ENCODE results near the gene BLOC1S5. TPM values are rescaled to one million over a fixed set of nuclear protein-coding genes. Genes with fewer than 3 reads are reported as not detected.

The BLOC1S5 gene
- total RNA-seq, 4 donors from 2014 or later = 9.6 to 18.8 (median 14.9) TPM

DNA sequence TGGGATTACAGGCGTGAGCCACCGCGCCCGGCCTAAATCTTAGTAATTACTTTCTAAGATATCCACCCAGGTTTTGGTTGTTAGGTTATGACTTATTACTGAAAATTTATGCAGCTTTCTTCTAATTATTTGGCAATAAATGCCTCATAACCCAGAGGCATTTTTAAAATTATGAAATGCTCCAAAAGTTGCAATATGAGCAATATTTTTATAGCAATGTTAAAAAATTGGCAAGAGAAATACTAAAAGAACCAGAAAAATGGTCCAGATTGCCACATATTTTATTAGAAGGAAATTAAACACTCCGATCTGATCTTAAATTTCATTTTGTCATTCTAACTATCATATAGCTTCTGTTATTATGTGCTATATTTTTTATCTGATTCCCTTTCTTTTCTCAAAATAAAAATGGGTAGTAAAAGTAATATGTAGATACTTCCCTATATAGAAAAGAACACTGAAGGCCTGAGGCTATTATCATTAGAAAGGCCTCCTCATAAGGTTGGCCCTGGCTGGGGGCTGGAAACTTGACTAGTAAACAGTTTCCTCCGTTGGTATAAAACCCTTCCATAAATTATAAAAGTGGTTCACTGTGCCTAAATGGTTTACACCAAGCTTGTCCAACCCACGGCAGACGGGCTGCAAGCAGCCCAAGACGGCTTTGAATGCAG, 22.1 kb downstream of the BLOC1S5 start:
- TF ChIP-seq, protein P1, sequence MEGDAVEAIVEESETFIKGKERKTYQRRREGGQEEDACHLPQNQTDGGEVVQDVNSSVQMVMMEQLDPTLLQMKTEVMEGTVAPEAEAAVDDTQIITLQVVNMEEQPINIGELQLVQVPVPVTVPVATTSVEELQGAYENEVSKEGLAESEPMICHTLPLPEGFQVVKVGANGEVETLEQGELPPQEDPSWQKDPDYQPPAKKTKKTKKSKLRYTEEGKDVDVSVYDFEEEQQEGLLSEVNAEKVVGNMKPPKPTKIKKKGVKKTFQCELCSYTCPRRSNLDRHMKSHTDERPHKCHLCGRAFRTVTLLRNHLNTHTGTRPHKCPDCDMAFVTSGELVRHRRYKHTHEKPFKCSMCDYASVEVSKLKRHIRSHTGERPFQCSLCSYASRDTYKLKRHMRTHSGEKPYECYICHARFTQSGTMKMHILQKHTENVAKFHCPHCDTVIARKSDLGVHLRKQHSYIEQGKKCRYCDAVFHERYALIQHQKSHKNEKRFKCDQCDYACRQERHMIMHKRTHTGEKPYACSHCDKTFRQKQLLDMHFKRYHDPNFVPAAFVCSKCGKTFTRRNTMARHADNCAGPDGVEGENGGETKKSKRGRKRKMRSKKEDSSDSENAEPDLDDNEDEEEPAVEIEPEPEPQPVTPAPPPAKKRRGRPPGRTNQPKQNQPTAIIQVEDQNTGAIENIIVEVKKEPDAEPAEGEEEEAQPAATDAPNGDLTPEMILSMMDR (IDR thresholded peaks at IDR 0.05; ENCODE audit: low read depth) = no peak

DNA sequence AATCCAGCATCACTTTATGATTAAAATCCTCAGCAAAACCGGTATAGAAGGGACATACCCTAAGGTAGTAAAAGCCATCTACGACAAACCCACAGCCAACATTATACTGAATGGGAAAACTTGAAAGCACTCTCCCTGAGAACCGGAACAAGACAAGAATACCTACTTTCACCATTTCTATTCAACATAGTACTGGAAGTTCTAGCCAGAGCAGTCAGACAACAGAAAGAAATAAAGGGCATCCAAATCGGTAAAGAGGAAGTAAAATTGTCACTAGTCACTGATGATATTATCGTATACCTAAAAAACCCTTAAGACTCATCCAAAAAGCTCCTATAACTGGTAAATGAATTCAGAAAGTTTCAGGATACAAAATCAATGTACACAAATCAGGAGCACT, 33.3 kb downstream of the BLOC1S5 start:
- TF ChIP-seq, protein P1 (IDR thresholded peaks at IDR 0.05; ENCODE audit: low read depth) = no peak

DNA sequence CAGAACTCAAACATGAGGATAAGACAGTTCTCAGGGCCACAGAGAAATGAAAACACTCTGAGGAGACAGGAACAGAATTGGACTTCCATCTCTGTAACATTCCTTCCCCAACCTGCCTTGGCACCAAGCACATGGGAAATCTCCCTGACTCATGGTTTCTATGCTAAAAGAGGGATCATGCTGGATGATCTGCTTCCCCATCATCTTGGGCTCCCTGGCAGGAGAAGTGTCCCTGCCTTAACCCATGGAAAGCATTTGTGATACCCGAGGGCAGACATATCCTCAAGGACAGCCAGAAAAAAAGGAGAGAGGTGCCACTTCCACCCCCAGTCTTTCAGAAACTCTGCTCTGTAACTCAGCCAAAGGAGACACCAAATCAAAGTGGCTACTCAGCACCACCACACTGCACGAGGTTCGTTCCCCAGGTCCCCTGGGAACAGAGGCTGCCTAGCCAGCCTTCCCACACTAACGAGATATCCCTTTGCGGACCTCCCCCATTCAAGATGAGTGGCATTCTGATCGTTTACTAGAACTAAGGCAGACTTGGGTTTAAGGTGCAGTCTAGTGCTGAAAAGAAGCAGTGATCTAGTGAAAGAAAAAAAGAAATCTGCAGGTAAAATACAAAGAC, 34.8 kb downstream of the BLOC1S5 start:
- TF ChIP-seq, protein P1 (IDR thresholded peaks at IDR 0.05; ENCODE audit: low read depth) = no peak

DNA sequence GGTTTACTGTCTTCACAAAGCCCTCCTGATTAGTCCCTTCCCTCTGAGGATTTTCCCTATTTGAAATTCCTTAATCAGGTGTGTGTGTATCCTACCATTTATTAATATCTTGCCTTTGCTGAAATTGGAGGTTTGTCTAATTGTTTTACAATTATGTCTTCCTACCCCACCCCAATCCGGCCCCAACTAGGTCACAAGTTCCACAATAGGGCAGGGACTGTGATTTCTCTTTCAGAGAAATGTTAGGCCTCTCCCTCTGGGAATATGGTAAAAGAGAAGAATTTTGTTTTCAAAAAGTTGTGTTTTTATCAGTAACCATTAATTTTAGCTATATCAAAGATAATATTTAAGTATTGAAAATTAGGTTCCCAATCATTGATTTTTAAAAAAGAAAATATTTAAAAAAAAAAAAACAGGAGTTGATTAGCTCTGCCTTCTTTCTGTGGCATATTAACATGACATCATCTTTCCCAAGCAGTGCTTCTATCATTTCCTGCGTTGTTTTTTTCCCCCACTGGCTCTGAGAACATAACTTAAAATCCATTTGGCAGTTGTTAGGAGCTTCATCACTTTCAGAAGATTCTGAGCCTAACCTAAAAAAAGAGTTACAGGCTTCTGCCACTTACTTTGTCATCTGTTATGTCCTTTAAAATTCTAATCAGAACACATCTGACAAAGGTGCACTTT, 36.1 kb downstream of the BLOC1S5 start:
- TF ChIP-seq, protein P1 (IDR thresholded peaks at IDR 0.05; ENCODE audit: low read depth) = no peak

DNA sequence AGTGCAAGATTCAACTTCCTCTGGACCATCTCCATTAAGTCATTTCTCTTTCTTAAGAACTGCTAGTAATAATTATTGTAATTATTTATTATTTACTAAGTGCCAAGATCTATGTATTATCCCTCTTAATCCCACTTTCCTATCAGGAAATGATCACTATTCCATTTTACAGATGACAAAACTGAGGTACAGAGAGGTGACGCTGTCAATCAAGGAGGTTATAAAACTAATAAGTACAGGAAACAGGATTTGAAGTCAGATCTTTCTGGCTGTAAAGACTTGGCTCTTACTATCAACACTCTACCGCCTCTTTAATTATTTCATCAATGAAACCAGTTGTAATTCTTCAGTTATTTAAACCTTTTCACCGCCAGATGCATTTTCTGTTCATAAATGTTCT, 37.4 kb downstream of the BLOC1S5 start:
- TF ChIP-seq, protein P1 (IDR thresholded peaks at IDR 0.05; ENCODE audit: low read depth) = no peak

DNA sequence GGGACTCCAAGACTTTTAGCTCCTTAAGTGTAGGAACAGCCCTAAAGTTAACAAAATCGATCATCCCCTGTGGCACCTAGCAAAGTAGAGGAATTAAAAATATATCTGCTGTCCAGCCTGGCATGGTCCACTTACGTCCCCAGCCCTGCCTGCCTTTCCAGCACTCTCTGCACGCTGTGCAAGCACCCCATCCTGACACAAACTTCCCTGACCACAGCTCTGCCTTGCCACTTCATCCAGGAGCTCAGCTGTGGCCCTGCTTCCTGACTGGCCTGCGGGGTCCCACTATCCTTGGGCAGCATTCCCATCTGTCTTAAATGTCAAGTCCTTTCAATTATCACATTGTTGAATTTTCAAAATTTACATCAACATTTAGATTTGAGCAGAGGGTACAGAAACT, 39.0 kb downstream of the BLOC1S5 start:
- TF ChIP-seq, protein P1 (IDR thresholded peaks at IDR 0.05; ENCODE audit: low read depth) = no peak

DNA sequence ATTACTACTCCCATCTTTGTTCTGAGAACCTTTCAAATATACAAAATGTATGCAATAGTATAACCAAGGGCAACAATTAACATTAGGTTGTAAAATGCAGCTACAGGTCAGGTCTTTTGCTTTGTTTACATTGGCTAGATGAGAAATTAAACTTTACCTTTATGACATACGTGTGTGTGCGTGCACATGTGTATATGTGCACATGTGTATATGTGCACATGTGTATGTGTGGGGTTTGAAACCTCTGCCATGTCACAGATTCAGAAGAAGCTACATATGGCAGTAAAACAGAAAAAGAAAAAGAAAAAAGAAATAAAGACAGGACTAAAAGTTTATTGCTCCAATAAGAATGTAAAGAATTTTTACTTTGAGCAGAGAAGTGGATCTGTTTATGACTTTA, 40.6 kb downstream of the BLOC1S5 start:
- TF ChIP-seq, protein P1 (IDR thresholded peaks at IDR 0.05; ENCODE audit: low read depth) = no peak

Data from subcutaneous adipose tissue (tissue), 4 donors.